Posterior cingulate gyrus (tissue), 11 donors: ENCODE results near the gene MAPK1IP1L.

Experiments used
- DNase-seq, 10 donors: peaks; one replicate each; pipeline versions ENCODE4 v3.0.0 to v3.0.0-alpha.2; 2020 to 2021; ENCODE audit warnings: mixed read lengths in 3 of 10
- intact Hi-C: fragments of 100-400 bp; cut with DNase I; formaldehyde crosslinking; loops from one replicate; pipeline ENCODE4 v1.15.1; 2023

Gene MAPK1IP1L

GRCh38 chr14:55088356-55088755 lies 36.9 kb downstream of the MAPK1IP1L start:
- no peak for DNase-seq
- intact Hi-C loops = no loop called here

- intact Hi-C loops = no loop called here
- no peak for DNase-seq
Measured at GRCh38 chr14:55092341-55092740, 40.9 kb downstream of the MAPK1IP1L start.

GRCh38 chr14:55094292-55095157 lies 43.1 kb downstream of the MAPK1IP1L start:
- intact Hi-C loops = no loop called here
- DNase-seq = no peak

GRCh38 chr14:55097881-55098560 lies 46.6 kb downstream of the MAPK1IP1L start:
- intact Hi-C loops = no loop called here
- DNase-seq = no peak

- DNase-seq = no peak
- intact Hi-C loops = no loop called here
Measured at GRCh38 chr14:55098561-55098898, 47.1 kb downstream of the MAPK1IP1L start.

- DNase-seq = no peak
- intact Hi-C loops = no loop called here
Measured at GRCh38 chr14:55099756-55100155, 48.3 kb downstream of the MAPK1IP1L start.

- intact Hi-C loops = no loop called here
- no peak for DNase-seq
Measured at GRCh38 chr14:55101698-55102097, 50.3 kb downstream of the MAPK1IP1L start.

- intact Hi-C loops = no loop called here
- peak; percentile 31 to 91 (median 63) for DNase-seq
Measured at GRCh38 chr14:55102141-55102621, 50.7 kb downstream of the MAPK1IP1L start.

- DNase-seq = no peak
- intact Hi-C loops = no loop called here
Measured at GRCh38 chr14:55103005-55103640, 51.7 kb downstream of the MAPK1IP1L start.

GRCh38 chr14:55103971-55104954 lies 52.8 kb downstream of the MAPK1IP1L start:
- no peak for DNase-seq
- intact Hi-C loops = no loop called here

- DNase-seq = no peak
- intact Hi-C loops = no loop called here
Measured at GRCh38 chr14:55105991-55106390, 54.5 kb downstream of the MAPK1IP1L start.

- intact Hi-C loops = no loop called here
- peak in 8 of 10 donors; percentile 31 to 94 (median 64) for DNase-seq
Measured at GRCh38 chr14:55107766-55108554, 56.5 kb downstream of the MAPK1IP1L start.

GRCh38 chr14:55109836-55110235 lies 58.4 kb downstream of the MAPK1IP1L start:
- intact Hi-C loops = no loop called here
- no peak for DNase-seq

- intact Hi-C loops = no loop called here
- DNase-seq = no peak
Measured at GRCh38 chr14:55111122-55111708, 59.8 kb downstream of the MAPK1IP1L start.

GRCh38 chr14:55114720-55115119 lies 63.3 kb downstream of the MAPK1IP1L start:
- intact Hi-C loops = no loop called here

GRCh38 chr14:55115460-55115859 lies 64.0 kb downstream of the MAPK1IP1L start:
- DNase-seq = no peak
- intact Hi-C loops = no loop called here

More at GRCh38 chr14:55114720-55115119, 63.3 kb downstream of the MAPK1IP1L start:
- no peak for DNase-seq

- no peak for DNase-seq
Measured at GRCh38 chr14:55115861-55116245, 64.4 kb downstream of the MAPK1IP1L start.

GRCh38 chr14:55116246-55117030 lies 65.0 kb downstream of the MAPK1IP1L start:
- DNase-seq = no peak

More at GRCh38 chr14:55115861-55116245, 64.4 kb downstream of the MAPK1IP1L start:
- intact Hi-C loops = no loop called here

More at GRCh38 chr14:55116246-55117030, 65.0 kb downstream of the MAPK1IP1L start:
- intact Hi-C loops = no loop called here
